ENCODE measurements around the gene RNU1-2. TPM values are rescaled to one million over a fixed set of nuclear protein-coding genes. Genes with fewer than 3 reads are reported as not detected.
A peak's percentile ranks its signal among the peaks of the same experiment; 100 is the strongest.
"Not testable (repeated sequence)": the region's sequence is repeated elsewhere in the genome, so short reads cannot be mapped to it uniquely, and the experiment has no call there.

RNU1-2 gene
- total and polyA plus RNA-seq, 2 of the 4 experiments (the other 2 are of a cell fraction), result under 0.01 TPM; not detected in 1

GRCh38 chr1:16907870-16908758, 12.3 kb downstream of the RNU1-2 start:
- H3K4me3 ChIP-seq (ENCODE audit: insufficient read depth, low read depth, low read length), result no peak overlapping the region
- no peak overlapping the region for H3K4ac ChIP-seq (ENCODE audit: low read depth, low read length)
- no peak overlapping the region for H3K14ac ChIP-seq (replicated peaks; ENCODE audit: low read depth, low read length)
- DNase-seq, result no peak
- dilution Hi-C loops (cut with HindIII; ENCODE audit: low sequenced_read_pairs, unreplicated experiment), result no loop called here
- no peak overlapping the region for H3K18ac ChIP-seq (ENCODE audit: low read depth, low read length)
- no peak overlapping the region for H4K8ac ChIP-seq (ENCODE audit: low read depth in 2 of 2, low read length in 2 of 2)
- H2BK15ac ChIP-seq (ENCODE audit: low read depth, low read length), result no peak overlapping the region
- no peak overlapping the region for H2BK20ac ChIP-seq (ENCODE audit: low read depth, low read length)
- CTCF ChIA-PET, result no interaction called here
- TF ChIP-seq ELK1 (IDR thresholded peaks at IDR 0.05; ENCODE audit: borderline replicate concordance, low read depth, low read length), result no peak
- H2AFZ ChIP-seq (replicated peaks; ENCODE audit: low read length, poor library complexity), result no peak overlapping the region
- WGBS, 2 experiments (ENCODE audit: extremely low coverage in 2 of 2, insufficient read length in 1 of 2), result 81% methylated on average over 12 of the region's 15 CpGs; no CpG with 5 or more reads in 1 of the 2 experiments
- H4K91ac ChIP-seq (ENCODE audit: insufficient read depth, low read depth, low read length), result no peak overlapping the region
- H3K9me3 ChIP-seq (ENCODE audit: control insufficient read depth, insufficient read depth, low read length), result no peaks in the 10 kb centered on the region
- H2BK120ac ChIP-seq (ENCODE audit: low read depth, low read length), result no peak overlapping the region
- H3K27ac ChIP-seq (ENCODE audit: insufficient read depth, low read length), result no peak overlapping the region
- no peak overlapping the region for H2BK5ac ChIP-seq (ENCODE audit: low read depth, low read length, poor library complexity, severe bottlenecking)
- H4K5ac ChIP-seq (ENCODE audit: low read depth, low read length), result no peak overlapping the region
- no peak overlapping the region for H3K23ac ChIP-seq (ENCODE audit: low read depth, low read length)
- H3K4me1 ChIP-seq (ENCODE audit: control insufficient read depth, insufficient read depth, low read length), result peaks cover 9% of the 10 kb centered on the region
- H3K27me3 ChIP-seq (ENCODE audit: control insufficient read depth, insufficient read depth, low read length), result no peaks in the 10 kb centered on the region
- H2AK9ac ChIP-seq (replicated peaks; ENCODE audit: low read depth, low read length, poor library complexity), result no peak overlapping the region
- no peak for ATAC-seq (ENCODE audit: low read depth)
- H3K9ac ChIP-seq (ENCODE audit: low read depth, low read length), result no peak overlapping the region
- H3K56ac ChIP-seq (ENCODE audit: extremely low read depth, insufficient read depth, low read length), result no peak overlapping the region
- POLR2A ChIA-PET (ENCODE audit: unreplicated experiment), result no interaction called here
- H3K4me2 ChIP-seq (ENCODE audit: low read depth, low read length), result no peak overlapping the region
- no TSS peak for BruUV-seq (replicated peaks)
- in situ Hi-C loops (cut with MboI; ENCODE audit: low sequenced_read_pairs), result no loop called here
- peaks cover 5% of the 10 kb centered on the region for H3K9me1 ChIP-seq (ENCODE audit: insufficient read depth, low read length)
- peaks cover 5% of the 10 kb centered on the region for H4K20me1 ChIP-seq (ENCODE audit: insufficient read depth, low read length)
- intact Hi-C loops (cut with micrococcal nuclease), result no loop called here
- H2AK5ac ChIP-seq (ENCODE audit: low read depth, low read length), result no peak overlapping the region
- H3K36me3 ChIP-seq (ENCODE audit: control insufficient read depth, insufficient read depth, low read length), result no peaks in the 10 kb centered on the region
- H3K79me1 ChIP-seq (ENCODE audit: low read depth in 1 of 2, low read length in 2 of 2), result no peaks in the 10 kb centered on the region

- H2BK120ac ChIP-seq (ENCODE audit: low read depth, low read length); H2AK9ac ChIP-seq (replicated peaks; ENCODE audit: low read depth, low read length, poor library complexity); H3K36me3 ChIP-seq (ENCODE audit: control insufficient read depth, insufficient read depth, low read length); POLR2A ChIA-PET (ENCODE audit: unreplicated experiment); H4K8ac ChIP-seq (ENCODE audit: low read depth in 2 of 2, low read length in 2 of 2); H3K27ac ChIP-seq (ENCODE audit: insufficient read depth, low read length); in situ Hi-C loops (cut with MboI; ENCODE audit: low sequenced_read_pairs); H4K91ac ChIP-seq (ENCODE audit: insufficient read depth, low read depth, low read length); H3K4me3 ChIP-seq (ENCODE audit: insufficient read depth, low read depth, low read length); CTCF ChIA-PET; H3K4me2 ChIP-seq (ENCODE audit: low read depth, low read length); H3K56ac ChIP-seq (ENCODE audit: extremely low read depth, insufficient read depth, low read length); H3K27me3 ChIP-seq (ENCODE audit: control insufficient read depth, insufficient read depth, low read length); H3K9me1 ChIP-seq (ENCODE audit: insufficient read depth, low read length); H4K5ac ChIP-seq (ENCODE audit: low read depth, low read length); H3K4ac ChIP-seq (ENCODE audit: low read depth, low read length); ATAC-seq (ENCODE audit: low read depth); DNase-seq; H3K9ac ChIP-seq (ENCODE audit: low read depth, low read length); BruUV-seq (replicated peaks); H3K23ac ChIP-seq (ENCODE audit: low read depth, low read length); H2BK5ac ChIP-seq (ENCODE audit: low read depth, low read length, poor library complexity, severe bottlenecking); H4K20me1 ChIP-seq (ENCODE audit: insufficient read depth, low read length); H3K14ac ChIP-seq (replicated peaks; ENCODE audit: low read depth, low read length); H3K4me1 ChIP-seq (ENCODE audit: control insufficient read depth, insufficient read depth, low read length); H2BK15ac ChIP-seq (ENCODE audit: low read depth, low read length); dilution Hi-C loops (cut with HindIII; ENCODE audit: low sequenced_read_pairs, unreplicated experiment); H2AK5ac ChIP-seq (ENCODE audit: low read depth, low read length); H3K18ac ChIP-seq (ENCODE audit: low read depth, low read length); H2BK20ac ChIP-seq (ENCODE audit: low read depth, low read length); intact Hi-C loops (cut with micrococcal nuclease); H3K9me3 ChIP-seq (ENCODE audit: control insufficient read depth, insufficient read depth, low read length): not testable (repeated sequence)
- H2AFZ ChIP-seq (replicated peaks; ENCODE audit: low read length, poor library complexity), result peak overlapping the region; percentile 29
- WGBS, 2 experiments (ENCODE audit: extremely low coverage in 2 of 2, insufficient read length in 1 of 2), result 84% methylated on average over 8 of the region's 8 CpGs; no CpG with 5 or more reads in 1 of the 2 experiments
- peaks cover 0 to 19% of the 10 kb centered on the region in 2 experiments; a peak in 2 of 4 replicates for H3K79me1 ChIP-seq (ENCODE audit: low read depth in 1 of 2, low read length in 2 of 2)
Observed at GRCh38 chr1:16911851-16912721, 16.3 kb downstream of the RNU1-2 start.
